Testis (tissue), 2 donors: ENCODE data around the gene HAUS8.

Source experiments
- CTCF ChIP-seq, 3 experiments: fragments of 450-650 bp in 2 of 3; fragments of 200-600 bp in 1 of 3; sonication (generic) in 1 of 3; IDR thresholded peaks; one replicate each; pipeline ENCODE4 v1.5.1; 2016 to 2019; ENCODE audit warnings: antibody characterized with exemption in 3 of 3, mild to moderate bottlenecking in 2 of 3, moderate library complexity in 1 of 3
- POLR2A ChIP-seq: fragments of 450-650 bp; IDR thresholded peaks from one replicate; pipeline ENCODE4 v1.6.1; 2017; ENCODE audit warnings: antibody characterized with exemption, mild to moderate bottlenecking, moderate library complexity

GRCh38 chr19:17002455-17002854 lies 72.8 kb downstream of the HAUS8 start:
- TF ChIP-seq CTCF (IDR thresholded peaks at IDR 0.05) (no peak), POLR2A (no peak)
